ENCODE data around the gene MAP4K5. TPM values are rescaled to one million over a fixed set of nuclear protein-coding genes. Genes with fewer than 3 reads are reported as not detected.

MAP4K5 gene
- total and polyA plus RNA-seq, 2 of the 4 experiments (the other 2 are of a cell fraction), result 33.1 to 46.1 TPM

DNA sequence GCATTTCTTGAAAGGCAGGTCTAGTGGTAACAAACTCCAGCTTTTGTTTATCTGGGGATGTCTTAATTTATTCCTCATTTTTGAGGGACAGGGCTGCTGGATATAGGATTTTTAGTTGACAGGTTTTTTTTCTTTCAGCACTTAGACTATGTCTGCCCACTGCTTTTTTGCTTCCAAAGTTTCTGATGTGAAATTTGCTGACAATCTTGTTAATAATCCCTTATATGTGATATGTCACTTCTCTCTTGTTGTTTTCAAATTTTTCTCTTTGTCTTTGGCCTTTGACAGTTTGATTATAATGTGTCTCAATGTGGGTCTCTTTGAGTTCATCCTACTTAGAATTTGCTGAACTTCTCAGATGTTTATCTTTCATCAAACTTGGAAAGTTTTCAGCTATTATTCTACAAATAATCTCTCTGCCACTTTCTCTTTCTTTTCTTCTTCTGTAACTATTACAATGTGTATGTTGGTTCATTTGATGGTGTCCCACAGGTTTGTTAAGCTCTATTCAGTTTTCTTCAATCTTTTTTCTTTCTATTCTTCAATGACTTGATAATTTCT lies 37.4 kb upstream of the MAP4K5 start:
- Histone ChIP-seq H2BK120ac (ENCODE audit: low read depth, low read length) (no peak overlapping the region), H3K9ac (ENCODE audit: low read depth, low read length) (no peak overlapping the region), H3K14ac (replicated peaks; ENCODE audit: low read depth, low read length) (no peak overlapping the region), H3K56ac (ENCODE audit: extremely low read depth, insufficient read depth, low read length) (no peak overlapping the region), H3K27ac (ENCODE audit: insufficient read depth, low read length) (no peak overlapping the region), H3K18ac (ENCODE audit: low read depth, low read length) (no peak overlapping the region), H3K23ac (ENCODE audit: low read depth, low read length) (no peak overlapping the region), H3K9me1 (ENCODE audit: insufficient read depth, low read length) (no peaks in the 10 kb centered on the region), H2AK5ac (ENCODE audit: low read depth, low read length) (no peak overlapping the region), H4K5ac (ENCODE audit: low read depth, low read length) (no peak overlapping the region), H2BK5ac (ENCODE audit: low read depth, low read length, poor library complexity, severe bottlenecking) (no peak overlapping the region), H2AFZ (replicated peaks; ENCODE audit: low read length, poor library complexity) (no peak overlapping the region), H4K20me1 (ENCODE audit: insufficient read depth, low read length) (no peaks in the 10 kb centered on the region), H2BK20ac (ENCODE audit: low read depth, low read length) (no peak overlapping the region), H2AK9ac (replicated peaks; ENCODE audit: low read depth, low read length, poor library complexity) (no peak overlapping the region), H3K27me3 (ENCODE audit: control insufficient read depth, insufficient read depth, low read length) (no peaks in the 10 kb centered on the region), H3K36me3 (ENCODE audit: control insufficient read depth, insufficient read depth, low read length) (no peaks in the 10 kb centered on the region), H4K91ac (ENCODE audit: insufficient read depth, low read depth, low read length) (no peak overlapping the region), H3K4me1 (ENCODE audit: control insufficient read depth, insufficient read depth, low read length) (no peaks in the 10 kb centered on the region), H3K9me3 (ENCODE audit: control insufficient read depth, insufficient read depth, low read length) (peaks cover 15% of the 10 kb centered on the region), H3K4ac (ENCODE audit: low read depth, low read length) (no peak overlapping the region), H3K4me2 (ENCODE audit: low read depth, low read length) (no peak overlapping the region), H2BK15ac (ENCODE audit: low read depth, low read length) (no peak overlapping the region), H3K4me3 (ENCODE audit: insufficient read depth, low read depth, low read length) (no peak overlapping the region), H3K79me1 (ENCODE audit: low read depth in 1 of 2, low read length in 2 of 2) (peaks cover 5 to 7% of the 10 kb centered on the region in 2 experiments; a peak in 1 of 4 replicates), H4K8ac (ENCODE audit: low read depth in 2 of 2, low read length in 2 of 2) (no peak overlapping the region)
- in situ Hi-C loops (cut with MboI; ENCODE audit: low sequenced_read_pairs), result no loop called here
- CTCF ChIA-PET, result no interaction called here
- ATAC-seq (ENCODE audit: low read depth) (no peak), DNase-seq (no peak)
- intact Hi-C loops (cut with micrococcal nuclease), result loop anchor here (10.0 kb wide), 1 partner anchor 475 kb away; no protein-coding TSS in a partner anchor
- no TSS peak for BruUV-seq (replicated peaks)
- POLR2A ChIA-PET (ENCODE audit: unreplicated experiment), result no interaction called here
- dilution Hi-C loops (cut with HindIII; ENCODE audit: low sequenced_read_pairs, unreplicated experiment), result no loop called here
- TF ChIP-seq, protein P1, sequence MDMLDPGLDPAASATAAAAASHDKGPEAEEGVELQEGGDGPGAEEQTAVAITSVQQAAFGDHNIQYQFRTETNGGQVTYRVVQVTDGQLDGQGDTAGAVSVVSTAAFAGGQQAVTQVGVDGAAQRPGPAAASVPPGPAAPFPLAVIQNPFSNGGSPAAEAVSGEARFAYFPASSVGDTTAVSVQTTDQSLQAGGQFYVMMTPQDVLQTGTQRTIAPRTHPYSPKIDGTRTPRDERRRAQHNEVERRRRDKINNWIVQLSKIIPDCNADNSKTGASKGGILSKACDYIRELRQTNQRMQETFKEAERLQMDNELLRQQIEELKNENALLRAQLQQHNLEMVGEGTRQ (IDR thresholded peaks at IDR 0.05; ENCODE audit: low read depth, low read length), result no peak
- TF ChIP-seq CEBPB (IDR thresholded peaks at IDR 0.05; ENCODE audit: low read depth, low read length) (no peak), RCOR1 (IDR thresholded peaks at IDR 0.05; ENCODE audit: insufficient replicate concordance, low read length) (no peak), MXI1 (IDR thresholded peaks at IDR 0.05; ENCODE audit: borderline replicate concordance, low read depth, low read length) (no peak), FOS (IDR thresholded peaks at IDR 0.05; ENCODE audit: low read depth, low read length) (no peak), RFX5 (IDR thresholded peaks at IDR 0.05; ENCODE audit: low read depth, low read length) (no peak), BHLHE40 (IDR thresholded peaks at IDR 0.05; ENCODE audit: low read depth, low read length) (no peak), NFE2L2 (IDR thresholded peaks at IDR 0.05; ENCODE audit: low read depth, low read length) (no peak), MAZ (IDR thresholded peaks at IDR 0.05; ENCODE audit: borderline replicate concordance, low read depth, low read length) (no peak), CHD1 (IDR thresholded peaks at IDR 0.05; ENCODE audit: low read depth, low read length) (no peak), SMC3 (IDR thresholded peaks at IDR 0.05; ENCODE audit: low read depth, low read length) (no peak), POLR2A (IDR thresholded peaks at IDR 0.05; ENCODE audit: low read depth, low read length) (no peak), RAD21 (IDR thresholded peaks at IDR 0.05; ENCODE audit: low read length) (no peak), MAFK (IDR thresholded peaks at IDR 0.05; ENCODE audit: low read depth, low read length) (no peak)
- TF ChIP-seq, protein P2, sequence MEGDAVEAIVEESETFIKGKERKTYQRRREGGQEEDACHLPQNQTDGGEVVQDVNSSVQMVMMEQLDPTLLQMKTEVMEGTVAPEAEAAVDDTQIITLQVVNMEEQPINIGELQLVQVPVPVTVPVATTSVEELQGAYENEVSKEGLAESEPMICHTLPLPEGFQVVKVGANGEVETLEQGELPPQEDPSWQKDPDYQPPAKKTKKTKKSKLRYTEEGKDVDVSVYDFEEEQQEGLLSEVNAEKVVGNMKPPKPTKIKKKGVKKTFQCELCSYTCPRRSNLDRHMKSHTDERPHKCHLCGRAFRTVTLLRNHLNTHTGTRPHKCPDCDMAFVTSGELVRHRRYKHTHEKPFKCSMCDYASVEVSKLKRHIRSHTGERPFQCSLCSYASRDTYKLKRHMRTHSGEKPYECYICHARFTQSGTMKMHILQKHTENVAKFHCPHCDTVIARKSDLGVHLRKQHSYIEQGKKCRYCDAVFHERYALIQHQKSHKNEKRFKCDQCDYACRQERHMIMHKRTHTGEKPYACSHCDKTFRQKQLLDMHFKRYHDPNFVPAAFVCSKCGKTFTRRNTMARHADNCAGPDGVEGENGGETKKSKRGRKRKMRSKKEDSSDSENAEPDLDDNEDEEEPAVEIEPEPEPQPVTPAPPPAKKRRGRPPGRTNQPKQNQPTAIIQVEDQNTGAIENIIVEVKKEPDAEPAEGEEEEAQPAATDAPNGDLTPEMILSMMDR (conservative IDR thresholded peaks at IDR 0.05; ENCODE audit: low read depth, low read length), result no peak
- TF ChIP-seq, protein P3, sequence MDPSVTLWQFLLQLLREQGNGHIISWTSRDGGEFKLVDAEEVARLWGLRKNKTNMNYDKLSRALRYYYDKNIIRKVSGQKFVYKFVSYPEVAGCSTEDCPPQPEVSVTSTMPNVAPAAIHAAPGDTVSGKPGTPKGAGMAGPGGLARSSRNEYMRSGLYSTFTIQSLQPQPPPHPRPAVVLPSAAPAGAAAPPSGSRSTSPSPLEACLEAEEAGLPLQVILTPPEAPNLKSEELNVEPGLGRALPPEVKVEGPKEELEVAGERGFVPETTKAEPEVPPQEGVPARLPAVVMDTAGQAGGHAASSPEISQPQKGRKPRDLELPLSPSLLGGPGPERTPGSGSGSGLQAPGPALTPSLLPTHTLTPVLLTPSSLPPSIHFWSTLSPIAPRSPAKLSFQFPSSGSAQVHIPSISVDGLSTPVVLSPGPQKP (IDR thresholded peaks at IDR 0.05; ENCODE audit: borderline replicate concordance, low read depth, low read length), result no peak

All from IMR-90 (cell line).